Lung (tissue), 12 donors: ENCODE measurements around the gene PLCL1. TPM values are rescaled to one million over a fixed set of nuclear protein-coding genes. Genes with fewer than 3 reads are reported as not detected.

Source experiments
- ATAC-seq: fragments of 200-7000 bp; cut with Tn5 transposase; one replicate; pipeline ENCODE4 v1.9.1; 2020; ENCODE audit warnings: moderate number of reproducible peaks; ENCODE audit not compliant: insufficient read depth, low FRiP score
- DNase-seq, 3 donors: peaks; one replicate each; pipeline ENCODE4 v3.0.0-alpha.2; 2013 to 2017
- H3K27ac ChIP-seq, 2 donors: one replicate each; pipeline ENCODE4 v1.5.1; 2013; ENCODE audit warnings: mild to moderate bottlenecking in 2 of 2, moderate library complexity in 2 of 2, control low read depth in 1 of 2, inconsistent platforms in 1 of 2, low read depth in 1 of 2, low read length in 1 of 2
- H3K27me3 ChIP-seq, 3 donors: one replicate each; pipeline ENCODE4 v1.5.1; 2013; ENCODE audit warnings: low read length in 2 of 3; ENCODE audit not compliant: control insufficient read depth in 3 of 3, insufficient read depth in 3 of 3
- H3K36me3 ChIP-seq, 4 donors: one replicate each; pipeline ENCODE4 v1.5.1; 2013; ENCODE audit warnings: low read length in 4 of 4, mild to moderate bottlenecking in 1 of 4, moderate library complexity in 1 of 4; ENCODE audit not compliant: control insufficient read depth in 4 of 4, insufficient read depth in 4 of 4
- H3K4me1 ChIP-seq, 5 donors: one replicate each; pipeline ENCODE4 v1.5.1; 2013; ENCODE audit warnings: low read length in 5 of 5, mild to moderate bottlenecking in 2 of 5, moderate library complexity in 1 of 5; ENCODE audit not compliant: control insufficient read depth in 5 of 5, insufficient read depth in 5 of 5
- H3K4me3 ChIP-seq: one replicate; pipeline ENCODE4 v1.5.1; 2013; ENCODE audit warnings: mild to moderate bottlenecking, control low read depth, moderate library complexity
- H3K9ac ChIP-seq, 2 donors: one replicate each; pipeline ENCODE4 v1.5.1; 2013; ENCODE audit warnings: low read length in 2 of 2, control low read depth in 1 of 2; ENCODE audit not compliant: insufficient read depth in 1 of 2
- H3K9me3 ChIP-seq, 4 donors: one replicate each; pipeline ENCODE4 v1.5.1; 2013; ENCODE audit warnings: low read length in 3 of 4, mild to moderate bottlenecking in 1 of 4, moderate library complexity in 1 of 4; ENCODE audit not compliant: control insufficient read depth in 4 of 4, insufficient read depth in 3 of 4
- WGBS, 2 donors: extraction: QIAGEN DNeasy Blood & Tissue Kit; methylation state at CpG; one replicate each; pipeline ENCODE4 v1.1.7; 2013; 5-methylcytosine and 5-hydroxymethylcytosine counted together
- polyA plus RNA-seq, 2 donors: library from polyadenylated mRNA; stranded (reverse); fragments of 200-250 nt; gene quantifications; one replicate each; pipeline ENCODE4 v1.2.1, GENCODE V29; 2013
- total RNA-seq, 2 donors: library from RNA; depleted of rRNA in 1 of 2; stranded (reverse); fragments of >200 nt in 1 of 2; gene quantifications; one replicate each; pipeline ENCODE4 v1.2.1, GENCODE V29; 2014 to 2021
- TF ChIP-seq, protein P1 (sequence below): IDR thresholded peaks from 2 replicates; pipeline ENCODE4 v1.5.1; 2012; ENCODE audit warnings: mild to moderate bottlenecking; ENCODE audit errors: control extremely low read depth, extremely low read depth
- donor health status: control.
- donor health status: control.
- donor health status: Bipolar disorder and iron deficiency.
- donor health status: healthy.
- donor health status: DM: yes; HTN: yes; CAD: no.

Gene PLCL1
- total and polyA plus RNA-seq, 4 donors, result 1.1 to 13.0 (median 2.9) TPM

- Histone ChIP-seq H3K36me3 (no peaks in the 10 kb centered on the region), H3K27me3 (no peaks in the 10 kb centered on the region), H3K9ac (no peak overlapping the region), H3K4me3 (no peak overlapping the region), H3K27ac (no peak overlapping the region), H3K9me3 (no peaks in the 10 kb centered on the region), H3K4me1 (peaks cover 0 to 22% (median 3%) of the 10 kb centered on the region in 5 donors)
- ATAC-seq (no peak), DNase-seq (no peak)
- WGBS, 2 donors, result 94% methylated on average over 4 of the region's 4 CpGs
- TF ChIP-seq, protein P1, sequence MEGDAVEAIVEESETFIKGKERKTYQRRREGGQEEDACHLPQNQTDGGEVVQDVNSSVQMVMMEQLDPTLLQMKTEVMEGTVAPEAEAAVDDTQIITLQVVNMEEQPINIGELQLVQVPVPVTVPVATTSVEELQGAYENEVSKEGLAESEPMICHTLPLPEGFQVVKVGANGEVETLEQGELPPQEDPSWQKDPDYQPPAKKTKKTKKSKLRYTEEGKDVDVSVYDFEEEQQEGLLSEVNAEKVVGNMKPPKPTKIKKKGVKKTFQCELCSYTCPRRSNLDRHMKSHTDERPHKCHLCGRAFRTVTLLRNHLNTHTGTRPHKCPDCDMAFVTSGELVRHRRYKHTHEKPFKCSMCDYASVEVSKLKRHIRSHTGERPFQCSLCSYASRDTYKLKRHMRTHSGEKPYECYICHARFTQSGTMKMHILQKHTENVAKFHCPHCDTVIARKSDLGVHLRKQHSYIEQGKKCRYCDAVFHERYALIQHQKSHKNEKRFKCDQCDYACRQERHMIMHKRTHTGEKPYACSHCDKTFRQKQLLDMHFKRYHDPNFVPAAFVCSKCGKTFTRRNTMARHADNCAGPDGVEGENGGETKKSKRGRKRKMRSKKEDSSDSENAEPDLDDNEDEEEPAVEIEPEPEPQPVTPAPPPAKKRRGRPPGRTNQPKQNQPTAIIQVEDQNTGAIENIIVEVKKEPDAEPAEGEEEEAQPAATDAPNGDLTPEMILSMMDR, result no peak
Observed at GRCh38 chr2:197885587-197885986, 81.2 kb downstream of the PLCL1 start.

DNA sequence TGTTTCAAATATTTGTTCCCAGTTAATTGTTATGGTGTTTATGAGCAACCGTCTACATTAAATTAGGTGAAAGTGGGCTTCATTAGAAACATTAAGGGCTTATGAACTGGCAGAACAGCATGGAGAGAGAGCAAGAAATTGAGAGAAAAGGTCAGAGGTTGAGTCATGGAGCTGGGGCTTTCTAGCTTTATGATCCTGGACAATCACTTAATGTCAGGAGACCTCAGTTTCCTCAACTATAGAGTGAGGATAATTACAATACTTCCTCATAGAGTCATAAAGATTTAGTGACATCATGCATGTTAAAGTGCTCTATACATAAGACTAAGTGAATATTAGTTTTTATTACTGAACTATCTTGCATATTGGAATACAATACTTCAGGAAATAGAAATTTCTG, 83.9 kb downstream of the PLCL1 start:
- no peak overlapping the region for H3K27ac ChIP-seq
- 88 to 94% methylated on average over 1 of the region's 1 CpG for WGBS, 2 donors

GRCh38 chr2:197889041-197889440, 84.6 kb downstream of the PLCL1 start:
- Histone ChIP-seq H3K27ac (peak overlapping the region in 1 of 2 donors; percentile 60), H3K4me1 (peaks cover 2 to 30% (median 9%) of the 10 kb centered on the region in 5 donors), H3K4me3 (no peak overlapping the region), H3K9me3 (no peaks in the 10 kb centered on the region), H3K27me3 (no peaks in the 10 kb centered on the region), H3K36me3 (no peaks in the 10 kb centered on the region), H3K9ac (no peak overlapping the region)
- 23 to 52% methylated on average over 2 of the region's 2 CpGs for WGBS, 2 donors
- TF ChIP-seq, protein P1, result no peak
- DNase-seq (no peak), ATAC-seq (peak; percentile 70)

More for the DNA sequence above, 83.9 kb downstream of the PLCL1 start:
- no peaks in the 10 kb centered on the region for H3K27me3 ChIP-seq
- H3K9me3 ChIP-seq, result no peaks in the 10 kb centered on the region
- peaks cover 0 to 31% (median 9%) of the 10 kb centered on the region in 5 donors for H3K4me1 ChIP-seq
- no peak for DNase-seq
- H3K36me3 ChIP-seq, result no peaks in the 10 kb centered on the region
- H3K4me3 ChIP-seq, result no peak overlapping the region
- no peak for ATAC-seq
- TF ChIP-seq, protein P1, result no peak
- no peak overlapping the region for H3K9ac ChIP-seq

GRCh38 chr2:197890168-197890567, 85.8 kb downstream of the PLCL1 start:
- H3K4me1 ChIP-seq, result peaks cover 2 to 28% (median 9%) of the 10 kb centered on the region in 5 donors
- DNase-seq (peak in 2 of 3 donors; percentile 63 to 77), ATAC-seq (no peak)
- 35 to 64% methylated on average over 1 of the region's 1 CpG for WGBS, 2 donors
- H3K27ac ChIP-seq, result peak overlapping the region in 1 of 2 donors; percentile 50
- H3K4me3 ChIP-seq, result no peak overlapping the region
- no peaks in the 10 kb centered on the region for H3K9me3 ChIP-seq
- no peaks in the 10 kb centered on the region for H3K36me3 ChIP-seq
- TF ChIP-seq, protein P1, result no peak
- no peak overlapping the region for H3K9ac ChIP-seq
- no peaks in the 10 kb centered on the region for H3K27me3 ChIP-seq
